K562 (cell line): ENCODE measurements around the gene SLC4A1. TPM values are rescaled to one million over a fixed set of nuclear protein-coding genes. Genes with fewer than 3 reads are reported as not detected.
A peak's percentile ranks its signal among the peaks of the same experiment; 100 is the strongest.

Experiments
- CHAMP1 ChIP-seq: fragments of 450-650 bp; IDR thresholded peaks from 2 replicates; pipeline ENCODE4 v1.6.1; 2016; ENCODE audit warnings: mild to moderate bottlenecking
- CREM ChIP-seq: IDR thresholded peaks from 2 replicates; pipeline ENCODE4 v1.6.1; 2014; ENCODE audit warnings: antibody characterized with exemption, low read depth
- CSDE1 ChIP-seq, 2 experiments: fragments of 450-650 bp; IDR thresholded peaks; 2 replicates each; pipeline ENCODE4 v1.6.1; 2016; ENCODE audit warnings: mild to moderate bottlenecking in 1 of 2
- DEAF1 ChIP-seq: fragments of 450-650 bp; formaldehyde crosslinking; IDR thresholded peaks from 2 replicates; pipeline ENCODE4 v1.4.0; 2020; ENCODE audit warnings: mild to moderate bottlenecking, moderate library complexity
- EWSR1 ChIP-seq: fragments of 450-650 bp; IDR thresholded peaks from 2 replicates; pipeline ENCODE4 v1.6.1; 2018; ENCODE audit warnings: borderline replicate concordance, mild to moderate bottlenecking, low read depth, moderate library complexity; ENCODE audit not compliant: partially characterized antibody
- EZH2 ChIP-seq: IDR thresholded peaks from 2 replicates; pipeline ENCODE4 v1.6.1; 2012; ENCODE audit warnings: low read depth, mild to moderate bottlenecking, inconsistent platforms, low read length, borderline replicate concordance
- GABPA ChIP-seq: fragments of 200-800 bp; sonication (Bioruptor generic); conservative IDR thresholded peaks from 2 replicates; pipeline ENCODE4 v1.6.1; 2016; ENCODE audit warnings: low read depth, missing genetic modification characterization, missing compliant biosample characterization
- ILK ChIP-seq: fragments of 450-650 bp; IDR thresholded peaks from 2 replicates; pipeline ENCODE4 v1.6.1; 2016; ENCODE audit warnings: missing genetic modification characterization, low read depth, mild to moderate bottlenecking, missing compliant biosample characterization, moderate library complexity, borderline replicate concordance
- POU5F1 ChIP-seq: fragments of 150-350 bp; IDR thresholded peaks from 2 replicates; pipeline ENCODE4 v1.6.1; 2014; ENCODE audit warnings: borderline replicate concordance, low read length, low read depth, mild to moderate bottlenecking; ENCODE audit not compliant: partially characterized antibody
- RAD51 ChIP-seq: fragments of 450-650 bp; IDR thresholded peaks from 2 replicates; pipeline ENCODE4 v1.7.1; 2016; ENCODE audit warnings: low read depth, mild to moderate bottlenecking, borderline replicate concordance
- RBM15 ChIP-seq: fragments of 200-400 bp; formaldehyde crosslinking; IDR thresholded peaks from 2 replicates; pipeline ENCODE4 v1.6.1; 2018; ENCODE audit warnings: mild to moderate bottlenecking, low read length, moderate library complexity; ENCODE audit not compliant: insufficient read depth
- TAF1 ChIP-seq: IDR thresholded peaks from 2 replicates; pipeline ENCODE4 v1.6.1; 2011; ENCODE audit warnings: mild to moderate bottlenecking, low read length, moderate library complexity; ENCODE audit not compliant: insufficient read depth, control insufficient read depth, severe bottlenecking; ENCODE audit errors: extremely low read depth
- TEAD1 ChIP-seq, 2 experiments: fragments of 450-650 bp in 1 of 2; sonication (generic) in 1 of 2; formaldehyde crosslinking; IDR thresholded peaks; 2 replicates each; pipeline versions ENCODE4 v1.4.0 to v1.8.0; 2020 to 2022; ENCODE audit warnings: mild to moderate bottlenecking in 2 of 2, missing genetic modification reagents in 1 of 2
- ZNF395 ChIP-seq: fragments of 200-800 bp; sonication (Bioruptor generic); IDR thresholded peaks from 2 replicates; pipeline ENCODE4 v1.6.1; 2017; ENCODE audit warnings: missing genetic modification characterization, missing compliant biosample characterization
- ZNF584 ChIP-seq: fragments of 200-800 bp; sonication (Bioruptor generic); IDR thresholded peaks from 2 replicates; pipeline ENCODE4 v1.6.1; 2016; ENCODE audit warnings: low read depth, mild to moderate bottlenecking, missing genetic modification characterization, missing compliant biosample characterization
- ZNF639 ChIP-seq, 2 experiments: fragments of 200-800 bp in 1 of 2; sonication (Bioruptor generic) in 1 of 2; sonication (generic) in 1 of 2; formaldehyde crosslinking in 1 of 2; IDR thresholded peaks in 1 of 2; conservative IDR thresholded peaks in 1 of 2; 2 replicates each; pipeline versions ENCODE4 v1.5.0 to v1.6.1; 2016 to 2020; ENCODE audit warnings: missing compliant biosample characterization in 1 of 2, missing genetic modification characterization in 1 of 2, missing genetic modification reagents in 1 of 2
- ZNF644 ChIP-seq: fragments of 200-800 bp; sonication (Bioruptor generic); IDR thresholded peaks from 2 replicates; pipeline ENCODE4 v1.6.1; 2016; ENCODE audit warnings: low read depth, missing genetic modification characterization, missing compliant biosample characterization
- ZNF785 ChIP-seq: fragments of 250-450 bp; sonication (Bioruptor Pico); IDR thresholded peaks from 2 replicates; pipeline ENCODE4 v1.4.0; 2020; ENCODE audit warnings: mild to moderate bottlenecking
- polyA plus RNA-seq, 8 experiments: library from polyadenylated mRNA; depleted of rRNA in 4 of 8; stranded (reverse) in 5 of 8; unstranded in 3 of 8; fragments of >200 nt; fragmentation: Nextera tagmentation in 2 of 8; fragmentation: Illumina TruSeq in 1 of 8; extraction: Ambion mirVana in 2 of 8; extraction: Trizol in 1 of 8; gene quantifications; 2 replicates each; pipeline versions ENCODE4 v1.2.1 to v1.2.3, GENCODE V29; 2011 to 2014; ENCODE audit warnings: inconsistent platforms in 1 of 8, missing spikeins in 1 of 8
- total RNA-seq, 7 experiments: library from RNA; depleted of rRNA in 6 of 7; stranded (reverse); fragments of >200 nt in 6 of 7; fragmentation: Illumina TruSeq in 2 of 7; extraction: Trizol in 2 of 7; gene quantifications; 2 replicates each; pipeline versions ENCODE4 v1.2.1 to v1.2.3, GENCODE V29; 2011 to 2021; ENCODE audit warnings: low replicate concordance in 1 of 7

The SLC4A1 gene
- total and polyA plus RNA-seq, 9 of the 15 experiments (the other 6 are each of a cell fraction or from before 2014, with no cell fraction given), result 0.14 to 1.00 (median 0.53) TPM

GRCh38 chr17:44199553-44200477, 68.1 kb downstream of the SLC4A1 start, which contains the start of gene ATXN7L3 (continued):
- TF ChIP-seq DEAF1 (CRISPR knock-in tag), result no peak
- no peak for TF ChIP-seq POU5F1
- no peak for TF ChIP-seq ILK (tag)
- TF ChIP-seq TAF1, result peak; percentile 49
- TF ChIP-seq ZNF395 (CRISPR knock-in tag), result peak; percentile 95
- TF ChIP-seq TEAD1 (CRISPR knock-in tag; IDR thresholded peaks at IDR 0.05), result no peak
- no peak for TF ChIP-seq ZNF785 (CRISPR knock-in tag)
- no peak for TF ChIP-seq CSDE1 (IDR thresholded peaks at IDR 0.05)
- peak; percentile 92 for TF ChIP-seq GABPA
- TF ChIP-seq EZH2, result no peak
- peak in 1 of 2 experiments; percentile 100; a peak in 2 of 4 replicates for TF ChIP-seq ZNF639 (CRISPR knock-in tag; conservative IDR thresholded peaks at IDR 0.05 in 1 of 2, IDR thresholded peaks at IDR 0.05 in 1 of 2)
- TF ChIP-seq CREM, result peak; percentile 96
- no peak for TF ChIP-seq EWSR1
- peak; percentile 43; the same call in 1 of the 2 replicates for TF ChIP-seq ZNF584 (CRISPR knock-in tag)
- TF ChIP-seq CHAMP1, result no peak
- peak; percentile 90 for TF ChIP-seq ZNF644 (tag)
- no peak for TF ChIP-seq RAD51
- no peak for TF ChIP-seq RBM15
